ENCODE measurements around the gene INSIG1. TPM values are rescaled to one million over a fixed set of nuclear protein-coding genes. Genes with fewer than 3 reads are reported as not detected.

INSIG1 gene
- total RNA-seq, 1 experiment from 2014 or later, result 54.7 TPM

GRCh38 chr7:155308330-155309020 is 10.8 kb downstream of the INSIG1 start:
- TF ChIP-seq RAD21 (IDR thresholded peaks at IDR 0.05; ENCODE audit: low read depth) (no peak), FOSL1 (IDR thresholded peaks at IDR 0.05; ENCODE audit: low read depth) (no peak), SIN3A (IDR thresholded peaks at IDR 0.05; ENCODE audit: low read depth) (no peak), CBX3 (IDR thresholded peaks at IDR 0.05; ENCODE audit: low read depth) (no peak), REST (IDR thresholded peaks at IDR 0.05; ENCODE audit: low read depth) (no peak), ZFX (IDR thresholded peaks at IDR 0.05) (no peak), ATF3 (IDR thresholded peaks at IDR 0.05) (no peak), JUND (IDR thresholded peaks at IDR 0.05) (no peak), ZNF274 (IDR thresholded peaks at IDR 0.05; ENCODE audit: low read depth, low read length) (no peak), YY1 (IDR thresholded peaks at IDR 0.05; ENCODE audit: extremely low read depth, insufficient replicate concordance, low read depth, low read length) (no peak), TCF7L2 (IDR thresholded peaks at IDR 0.05; ENCODE audit: borderline replicate concordance, extremely low read depth, insufficient read depth, insufficient read length) (no peak), CTCF (IDR thresholded peaks at IDR 0.05 in 2 of 3, conservative IDR thresholded peaks at IDR 0.05 in 1 of 3; ENCODE audit: borderline replicate concordance in 1 of 3, insufficient read depth in 1 of 3, low read depth in 2 of 3, low read length in 2 of 3) (no peak), SRF (IDR thresholded peaks at IDR 0.05; ENCODE audit: low read depth) (no peak), POLR2AphosphoS5 (IDR thresholded peaks at IDR 0.05; ENCODE audit: low read depth, low read length) (no peak)
- TF ChIP-seq, protein P1, sequence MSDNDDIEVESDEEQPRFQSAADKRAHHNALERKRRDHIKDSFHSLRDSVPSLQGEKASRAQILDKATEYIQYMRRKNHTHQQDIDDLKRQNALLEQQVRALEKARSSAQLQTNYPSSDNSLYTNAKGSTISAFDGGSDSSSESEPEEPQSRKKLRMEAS (IDR thresholded peaks at IDR 0.05), result no peak
- intact Hi-C loops (cut with micrococcal nuclease), result no loop called here
- ChIA-PET CTCF (no interaction called here), POLR2A (no interaction called here), RAD21 (ENCODE audit: low non-redundant PET in 1 of 2, low total read pairs in 2 of 2, uncharacterized antibody in 2 of 2, unreplicated experiment in 2 of 2) (no interaction called here)
- Histone ChIP-seq H3K4me1 (ENCODE audit: control insufficient read depth in 1 of 2, insufficient read depth in 2 of 2, low read length in 2 of 2) (peaks cover 0 to 19% of the 10 kb centered on the region in 2 experiments; a peak in 2 of 4 replicates), H3K9me3 (ENCODE audit: control insufficient read depth in 1 of 2, insufficient read depth in 1 of 2, low read depth in 1 of 2, low read length in 2 of 2) (no peaks in the 10 kb centered on the region), H3K36me3 (ENCODE audit: control insufficient read depth in 1 of 2, insufficient read depth in 2 of 2, low read length in 2 of 2) (peaks cover 23 to 34% of the 10 kb centered on the region in 2 experiments), H3K79me2 (ENCODE audit: insufficient read depth, low read length) (no peaks in the 10 kb centered on the region), H2AFZ (ENCODE audit: low read depth, low read length, poor library complexity, severe bottlenecking) (no peak overlapping the region), H3K9ac (ENCODE audit: low read length) (no peak overlapping the region), H3K9me2 (ENCODE audit: insufficient read depth) (no peaks in the 10 kb centered on the region), H4K20me1 (ENCODE audit: insufficient read depth) (no peaks in the 10 kb centered on the region), H3K27me3 (ENCODE audit: insufficient read depth, low read length) (no peaks in the 10 kb centered on the region), H3K4me2 (ENCODE audit: low read length) (no peak overlapping the region), H3K27ac (ENCODE audit: low read depth, low read length) (no peak overlapping the region), H3K4me3 (replicated peaks in 1 of 2; ENCODE audit: low read depth in 1 of 2, low read length in 2 of 2) (no peak overlapping the region)
- no peak for ATAC-seq
- DNase-seq (ENCODE audit: low read depth, low spot score), result no peak
- no TSS peak for BruUV-seq (replicated peaks)

Data from HCT116 (cell line).